GM12878 (cell line): ENCODE results near the gene ATXN7L1. TPM values are rescaled to one million over a fixed set of nuclear protein-coding genes. Genes with fewer than 3 reads are reported as not detected.

Source experiments
- ATAC-seq: fragments of 200-7000 bp; cut with Tn5 transposase; 3 replicates; pipeline ENCODE4 v1.9.1; 2020; ENCODE audit warnings: mild to moderate bottlenecking, moderate library complexity
- BruUV-seq: library from RNA; stranded (reverse); fragments of 400-500 nt; replicated peaks from 2 replicates; lab custom pipeline; 2021; lab: Mats Ljungman, UMichigan
- CTCF ChIA-PET: fragments of 300-600 bp; sonication (Branson Sonifier 250); formaldehyde crosslinking; extraction: SDS; loops from one replicate; lab custom pipeline; 2021; ENCODE audit warnings: inconsistent platforms; lab: Yijun Ruan, JAX
- POLR2A ChIA-PET: fragments of 350-600 bp; formaldehyde crosslinking; extraction: SDS; loops from one replicate; lab custom pipeline; 2021; ENCODE audit warnings: inconsistent platforms; lab: Charles Lee
- RAD21 ChIA-PET: fragments of 300-600 bp; sonication (Branson Sonifier 250); formaldehyde crosslinking; loops from one replicate; lab custom pipeline; 2023; ENCODE audit warnings: antibody characterized with exemption; ENCODE audit not compliant: unreplicated experiment; lab: Charles Lee
- SMC1A ChIA-PET: fragments of 300-600 bp; sonication (Branson Sonifier 250); formaldehyde crosslinking; loops from one replicate; lab custom pipeline; 2023; ENCODE audit not compliant: unreplicated experiment, uncharacterized antibody; lab: Charles Lee
- DNase-seq: peaks from one replicate; pipeline ENCODE4 v3.0.0-alpha.2; 2011; ENCODE audit warnings: low read depth, low spot score
- FAIRE-seq: peaks from 3 replicates; lab custom pipeline; 2011; peaks lifted over from hg19 to GRCh38; lab: Jason Lieb, UNC
- H2AFZ ChIP-seq: 2 replicates; pipeline ENCODE4 v1.6.0; 2011; ENCODE audit warnings: low read depth, low read length, control low read depth; ENCODE audit not compliant: control insufficient read depth
- H3K27ac ChIP-seq: 2 replicates; pipeline ENCODE4 v1.5.1; 2011; ENCODE audit warnings: control low read depth; ENCODE audit not compliant: control insufficient read depth, insufficient read depth
- H3K27me3 ChIP-seq, 2 experiments: replicated peaks in 1 of 2; 2 replicates each; pipeline versions ENCODE4 v1.6.0 to v1.6.1; 2011; ENCODE audit warnings: low read length in 1 of 2; ENCODE audit not compliant: control insufficient read depth in 2 of 2, insufficient read depth in 2 of 2
- H3K36me3 ChIP-seq, 2 experiments: 2 replicates each; pipeline ENCODE4 v1.5.1; 2011; ENCODE audit warnings: low read length in 1 of 2; ENCODE audit not compliant: control insufficient read depth in 2 of 2, insufficient read depth in 2 of 2
- H3K4me1 ChIP-seq: 2 replicates; pipeline ENCODE4 v1.6.1; 2011; ENCODE audit warnings: mild to moderate bottlenecking, low read length, moderate library complexity, mixed read lengths; ENCODE audit not compliant: control insufficient read depth, insufficient read depth
- H3K4me2 ChIP-seq: 2 replicates; pipeline ENCODE4 v1.6.0; 2011; ENCODE audit warnings: control low read depth; ENCODE audit not compliant: control insufficient read depth, insufficient read depth
- H3K4me3 ChIP-seq: fragments of 200-600 bp; sonication (generic); 2 replicates; pipeline ENCODE4 v1.5.1; 2016
- H3K79me2 ChIP-seq: 2 replicates; pipeline ENCODE4 v1.6.0; 2011; ENCODE audit warnings: low read length; ENCODE audit not compliant: control insufficient read depth, insufficient read depth
- H3K9ac ChIP-seq: 2 replicates; pipeline ENCODE4 v1.8.0; 2011; ENCODE audit warnings: low read length, control low read depth, mixed read lengths; ENCODE audit not compliant: control insufficient read depth, insufficient read depth
- H3K9me3 ChIP-seq: replicated peaks from 3 replicates; pipeline ENCODE4 v1.5.1; 2011; ENCODE audit warnings: mild to moderate bottlenecking, low read length; ENCODE audit not compliant: control insufficient read depth, insufficient read depth
- H4K20me1 ChIP-seq: 2 replicates; pipeline ENCODE4 v1.6.0; 2011; ENCODE audit not compliant: control insufficient read depth, insufficient read depth
- ASH2L ChIP-seq: fragments of 300-600, 200-600 bp; sonication (generic); IDR thresholded peaks from 2 replicates; pipeline ENCODE4 v1.6.1; 2017; ENCODE audit warnings: low read depth, mild to moderate bottlenecking, borderline replicate concordance
- BRCA1 ChIP-seq: IDR thresholded peaks from 2 replicates; pipeline ENCODE4 v1.6.1; 2011; ENCODE audit warnings: low read depth, low read length, improper control_type of control experiment
- CBX5 ChIP-seq: sonication (generic); IDR thresholded peaks from 2 replicates; pipeline ENCODE4 v1.6.1; 2016; ENCODE audit warnings: low read depth, moderate library complexity, mild to moderate bottlenecking, inconsistent platforms
- KDM1A ChIP-seq: fragments of 200-600 bp; sonication (generic); IDR thresholded peaks from 2 replicates; pipeline ENCODE4 v1.6.1; 2016; ENCODE audit warnings: borderline replicate concordance
- MEF2A ChIP-seq: IDR thresholded peaks from 2 replicates; pipeline ENCODE4 v1.6.1; 2011; ENCODE audit warnings: low read depth, mild to moderate bottlenecking, low read length, moderate library complexity; ENCODE audit not compliant: insufficient read depth
- NFIC ChIP-seq: IDR thresholded peaks from 2 replicates; pipeline ENCODE4 v1.6.1; 2012; ENCODE audit warnings: low read depth, mild to moderate bottlenecking, inconsistent platforms, low read length, moderate library complexity
- NFXL1 ChIP-seq: fragments of 450-650 bp; IDR thresholded peaks from 2 replicates; pipeline ENCODE4 v1.6.1; 2017; ENCODE audit warnings: antibody characterized with exemption, mild to moderate bottlenecking, borderline replicate concordance
- NKRF ChIP-seq: fragments of 450-650 bp; conservative IDR thresholded peaks from 2 replicates; pipeline ENCODE4 v1.6.1; 2017; ENCODE audit warnings: mild to moderate bottlenecking, moderate library complexity
- NR2F1 ChIP-seq: fragments of 450-650 bp; conservative IDR thresholded peaks from 2 replicates; pipeline ENCODE4 v1.6.1; 2017; ENCODE audit warnings: mild to moderate bottlenecking
- NRF1 ChIP-seq: conservative IDR thresholded peaks from 2 replicates; pipeline ENCODE4 v1.6.1; 2011; ENCODE audit warnings: mild to moderate bottlenecking, low read depth, low read length, improper control_type of control experiment
- RUNX3 ChIP-seq: IDR thresholded peaks from 2 replicates; pipeline ENCODE4 v1.6.1; 2012; ENCODE audit warnings: low read length, inconsistent platforms
- SMAD5 ChIP-seq: IDR thresholded peaks from 2 replicates; pipeline ENCODE4 v1.6.1; 2016; ENCODE audit warnings: antibody characterized with exemption, low read depth
- YY1 ChIP-seq: IDR thresholded peaks from 2 replicates; pipeline ENCODE4 v1.6.1; 2011; ENCODE audit warnings: low read depth, mild to moderate bottlenecking, low read length
- ZBED1 ChIP-seq: IDR thresholded peaks from 2 replicates; pipeline ENCODE4 v1.6.1; 2016; ENCODE audit warnings: borderline replicate concordance
- ZNF24 ChIP-seq: fragments of 450-650 bp; IDR thresholded peaks from 2 replicates; pipeline ENCODE4 v1.6.1; 2017; ENCODE audit warnings: antibody characterized with exemption, mild to moderate bottlenecking
- ZSCAN29 ChIP-seq: fragments of 450-650 bp; IDR thresholded peaks from 2 replicates; pipeline ENCODE4 v1.6.1; 2017; ENCODE audit warnings: mild to moderate bottlenecking, moderate library complexity
- WGBS: methylation state at CpG from one replicate; pipeline ENCODE4 v1.1.6; 2016; ENCODE audit warnings: low lambda C conversion rate; ENCODE audit not compliant: insufficient replicate concordance, insufficient coverage; ENCODE audit errors: missing lambda C conversion rate; 5-methylcytosine and 5-hydroxymethylcytosine counted together
- in situ Hi-C: fragments of 300-500 bp; cut with MboI; formaldehyde crosslinking; loops from 9 replicates; pipeline ENCODE4 v1.14.3; 2018; ENCODE audit warnings: mixed read lengths
- intact Hi-C: fragments of 100-400 bp; cut with micrococcal nuclease; formaldehyde crosslinking; loops from one replicate; pipeline ENCODE4 v1.14.2; 2022; ENCODE audit not compliant: unreplicated experiment
- polyA plus RNA-seq, 11 experiments: library from polyadenylated mRNA; depleted of rRNA in 4 of 11; unstranded in 6 of 11; stranded (reverse) in 5 of 11; fragments of >200 nt; fragmentation: Nextera tagmentation in 4 of 11; fragmentation: Illumina TruSeq in 1 of 11; extraction: Ambion mirVana in 4 of 11; extraction: Trizol in 1 of 11; gene quantifications; 1 replicate in 1 of 11; 2 replicates in 10 of 11; pipeline versions ENCODE4 v1.2.1 to v1.2.3, GENCODE V29; 2011 to 2016; ENCODE audit warnings: inconsistent platforms in 2 of 11, missing spikeins in 2 of 11, low read depth in 1 of 11
- total RNA-seq, 4 experiments: library from RNA; depleted of rRNA in 3 of 4; stranded (reverse); fragments of >200 nt in 3 of 4; fragmentation: Illumina TruSeq in 1 of 4; extraction: Trizol in 1 of 4; gene quantifications; 2 replicates each; pipeline versions ENCODE4 v1.2.1 to v1.2.3, GENCODE V29; 2013 to 2021
- TF ChIP-seq, protein P1 (sequence below): IDR thresholded peaks from 2 replicates; pipeline ENCODE4 v1.6.1; 2012; ENCODE audit warnings: low read length, inconsistent platforms
- TF ChIP-seq, protein P2 (sequence below): fragments of 450-650 bp; IDR thresholded peaks from 2 replicates; pipeline ENCODE4 v1.6.1; 2016; ENCODE audit warnings: mild to moderate bottlenecking
- TF ChIP-seq, protein P3 (sequence below): IDR thresholded peaks from 2 replicates; pipeline ENCODE4 v1.6.1; 2012; ENCODE audit warnings: mild to moderate bottlenecking, low read depth, low read length

The ATXN7L1 gene
- total and polyA plus RNA-seq, 10 of the 15 experiments (the other 5 are each of a cell fraction or from before 2014, with no cell fraction given): 0.40 to 2.9 (median 1.2) TPM

DNA sequence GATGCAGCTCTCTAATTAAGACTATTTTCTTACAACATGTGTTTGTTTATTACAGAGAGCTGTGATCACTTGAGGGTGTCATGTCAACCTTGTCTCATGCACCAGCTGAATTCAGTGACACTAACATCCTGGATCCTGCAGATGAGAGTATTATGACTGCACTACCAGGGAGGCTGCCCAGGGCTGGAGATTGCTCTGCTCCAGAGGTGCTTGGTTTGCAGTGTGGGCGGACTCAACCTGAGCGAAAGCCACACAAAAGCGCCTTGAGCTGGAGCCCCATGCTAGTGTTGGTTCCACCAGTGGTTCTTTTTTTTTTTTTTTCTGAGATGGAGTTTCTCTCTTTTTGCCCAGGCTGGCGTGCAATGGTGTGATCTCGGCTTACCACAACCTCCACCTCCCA is 33.8 kb upstream of the ATXN7L1 start:
- Histone ChIP-seq H3K79me2 (no peaks in the 10 kb centered on the region), H3K4me3 (no peak overlapping the region), H3K9me3 (no peaks in the 10 kb centered on the region), H3K9ac (no peak overlapping the region), H3K27ac (no peak overlapping the region), H3K27me3 (peaks cover 3% of the 10 kb centered on the region in 2 experiments; a peak in 1 of 4 replicates), H3K36me3 (no peaks in the 10 kb centered on the region), H4K20me1 (no peaks in the 10 kb centered on the region), H3K4me2 (no peak overlapping the region), H2AFZ (no peak overlapping the region), H3K4me1 (no peaks in the 10 kb centered on the region)
- BruUV-seq: no TSS peak
- DNase-seq: no peak
- FAIRE-seq: no peak
- ChIA-PET POLR2A (no interaction called here), RAD21 (interaction anchor here (0.7 kb wide), 1 partner anchor 658 kb away, joined by 3 read pairs; no protein-coding TSS in a partner anchor), SMC1A (no interaction called here), CTCF (no interaction called here)
- intact Hi-C loops: no loop called here
- in situ Hi-C loops: no loop called here
- 62% methylated on average over 5 of the region's 5 CpGs for WGBS
- ATAC-seq: no peak
- TF ChIP-seq BRCA1: no peak
- no peak for TF ChIP-seq NKRF
- no peak for TF ChIP-seq KDM1A
- TF ChIP-seq YY1: no peak
- TF ChIP-seq NR2F1: no peak
- TF ChIP-seq NFIC: no peak
- TF ChIP-seq SMAD5: no peak
- TF ChIP-seq ASH2L: no peak
- TF ChIP-seq ZSCAN29: no peak
- no peak for TF ChIP-seq NFXL1
- TF ChIP-seq, protein P1, sequence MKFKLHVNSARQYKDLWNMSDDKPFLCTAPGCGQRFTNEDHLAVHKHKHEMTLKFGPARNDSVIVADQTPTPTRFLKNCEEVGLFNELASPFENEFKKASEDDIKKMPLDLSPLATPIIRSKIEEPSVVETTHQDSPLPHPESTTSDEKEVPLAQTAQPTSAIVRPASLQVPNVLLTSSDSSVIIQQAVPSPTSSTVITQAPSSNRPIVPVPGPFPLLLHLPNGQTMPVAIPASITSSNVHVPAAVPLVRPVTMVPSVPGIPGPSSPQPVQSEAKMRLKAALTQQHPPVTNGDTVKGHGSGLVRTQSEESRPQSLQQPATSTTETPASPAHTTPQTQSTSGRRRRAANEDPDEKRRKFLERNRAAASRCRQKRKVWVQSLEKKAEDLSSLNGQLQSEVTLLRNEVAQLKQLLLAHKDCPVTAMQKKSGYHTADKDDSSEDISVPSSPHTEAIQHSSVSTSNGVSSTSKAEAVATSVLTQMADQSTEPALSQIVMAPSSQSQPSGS: no peak
- no peak for TF ChIP-seq CBX5
- no peak for TF ChIP-seq ZBED1
- no peak for TF ChIP-seq ZNF24
- no peak for TF ChIP-seq NRF1
- TF ChIP-seq MEF2A: no peak
- TF ChIP-seq, protein P2, sequence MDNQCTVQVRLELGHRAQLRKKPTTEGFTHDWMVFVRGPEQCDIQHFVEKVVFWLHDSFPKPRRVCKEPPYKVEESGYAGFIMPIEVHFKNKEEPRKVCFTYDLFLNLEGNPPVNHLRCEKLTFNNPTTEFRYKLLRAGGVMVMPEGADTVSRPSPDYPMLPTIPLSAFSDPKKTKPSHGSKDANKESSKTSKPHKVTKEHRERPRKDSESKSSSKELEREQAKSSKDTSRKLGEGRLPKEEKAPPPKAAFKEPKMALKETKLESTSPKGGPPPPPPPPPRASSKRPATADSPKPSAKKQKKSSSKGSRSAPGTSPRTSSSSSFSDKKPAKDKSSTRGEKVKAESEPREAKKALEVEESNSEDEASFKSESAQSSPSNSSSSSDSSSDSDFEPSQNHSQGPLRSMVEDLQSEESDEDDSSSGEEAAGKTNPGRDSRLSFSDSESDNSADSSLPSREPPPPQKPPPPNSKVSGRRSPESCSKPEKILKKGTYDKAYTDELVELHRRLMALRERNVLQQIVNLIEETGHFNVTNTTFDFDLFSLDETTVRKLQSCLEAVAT: no peak
- TF ChIP-seq, protein P3, sequence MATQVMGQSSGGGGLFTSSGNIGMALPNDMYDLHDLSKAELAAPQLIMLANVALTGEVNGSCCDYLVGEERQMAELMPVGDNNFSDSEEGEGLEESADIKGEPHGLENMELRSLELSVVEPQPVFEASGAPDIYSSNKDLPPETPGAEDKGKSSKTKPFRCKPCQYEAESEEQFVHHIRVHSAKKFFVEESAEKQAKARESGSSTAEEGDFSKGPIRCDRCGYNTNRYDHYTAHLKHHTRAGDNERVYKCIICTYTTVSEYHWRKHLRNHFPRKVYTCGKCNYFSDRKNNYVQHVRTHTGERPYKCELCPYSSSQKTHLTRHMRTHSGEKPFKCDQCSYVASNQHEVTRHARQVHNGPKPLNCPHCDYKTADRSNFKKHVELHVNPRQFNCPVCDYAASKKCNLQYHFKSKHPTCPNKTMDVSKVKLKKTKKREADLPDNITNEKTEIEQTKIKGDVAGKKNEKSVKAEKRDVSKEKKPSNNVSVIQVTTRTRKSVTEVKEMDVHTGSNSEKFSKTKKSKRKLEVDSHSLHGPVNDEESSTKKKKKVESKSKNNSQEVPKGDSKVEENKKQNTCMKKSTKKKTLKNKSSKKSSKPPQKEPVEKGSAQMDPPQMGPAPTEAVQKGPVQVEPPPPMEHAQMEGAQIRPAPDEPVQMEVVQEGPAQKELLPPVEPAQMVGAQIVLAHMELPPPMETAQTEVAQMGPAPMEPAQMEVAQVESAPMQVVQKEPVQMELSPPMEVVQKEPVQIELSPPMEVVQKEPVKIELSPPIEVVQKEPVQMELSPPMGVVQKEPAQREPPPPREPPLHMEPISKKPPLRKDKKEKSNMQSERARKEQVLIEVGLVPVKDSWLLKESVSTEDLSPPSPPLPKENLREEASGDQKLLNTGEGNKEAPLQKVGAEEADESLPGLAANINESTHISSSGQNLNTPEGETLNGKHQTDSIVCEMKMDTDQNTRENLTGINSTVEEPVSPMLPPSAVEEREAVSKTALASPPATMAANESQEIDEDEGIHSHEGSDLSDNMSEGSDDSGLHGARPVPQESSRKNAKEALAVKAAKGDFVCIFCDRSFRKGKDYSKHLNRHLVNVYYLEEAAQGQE: no peak
- TF ChIP-seq RUNX3: no peak
